ENCODE measurements around the gene LRMDA.

DNA sequence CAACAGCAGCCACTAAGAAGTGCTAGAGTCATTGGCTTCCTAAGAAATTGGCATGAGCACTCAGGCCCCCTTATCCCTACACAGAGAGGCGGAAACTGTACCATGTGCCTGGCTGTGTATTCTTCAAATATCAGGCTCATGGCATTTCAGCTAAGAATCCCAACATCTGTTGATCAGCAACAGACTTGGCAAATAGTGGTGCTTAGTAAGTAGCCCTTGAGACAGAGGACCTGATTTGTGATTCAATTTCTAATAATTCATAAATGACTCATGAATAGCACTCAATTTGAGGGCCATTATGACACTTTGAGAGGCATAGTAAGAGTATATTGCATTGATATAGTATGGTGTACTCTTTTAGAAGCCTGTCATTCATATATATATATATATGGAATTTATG, 309.1 kb downstream of the LRMDA start:
- TF ChIP-seq, protein P1, sequence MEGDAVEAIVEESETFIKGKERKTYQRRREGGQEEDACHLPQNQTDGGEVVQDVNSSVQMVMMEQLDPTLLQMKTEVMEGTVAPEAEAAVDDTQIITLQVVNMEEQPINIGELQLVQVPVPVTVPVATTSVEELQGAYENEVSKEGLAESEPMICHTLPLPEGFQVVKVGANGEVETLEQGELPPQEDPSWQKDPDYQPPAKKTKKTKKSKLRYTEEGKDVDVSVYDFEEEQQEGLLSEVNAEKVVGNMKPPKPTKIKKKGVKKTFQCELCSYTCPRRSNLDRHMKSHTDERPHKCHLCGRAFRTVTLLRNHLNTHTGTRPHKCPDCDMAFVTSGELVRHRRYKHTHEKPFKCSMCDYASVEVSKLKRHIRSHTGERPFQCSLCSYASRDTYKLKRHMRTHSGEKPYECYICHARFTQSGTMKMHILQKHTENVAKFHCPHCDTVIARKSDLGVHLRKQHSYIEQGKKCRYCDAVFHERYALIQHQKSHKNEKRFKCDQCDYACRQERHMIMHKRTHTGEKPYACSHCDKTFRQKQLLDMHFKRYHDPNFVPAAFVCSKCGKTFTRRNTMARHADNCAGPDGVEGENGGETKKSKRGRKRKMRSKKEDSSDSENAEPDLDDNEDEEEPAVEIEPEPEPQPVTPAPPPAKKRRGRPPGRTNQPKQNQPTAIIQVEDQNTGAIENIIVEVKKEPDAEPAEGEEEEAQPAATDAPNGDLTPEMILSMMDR (IDR thresholded peaks at IDR 0.05; ENCODE audit: insufficient read depth, low read length, poor library complexity, severe bottlenecking) = no peak
- TF ChIP-seq EZH2phosphoT487 (conservative IDR thresholded peaks at IDR 0.05; ENCODE audit: low read length) = no peak

All from SU-DHL-6 (cell line).